ENCODE measurements around the gene ANKS1B.
"Not testable (repeated sequence)": the region's sequence is repeated elsewhere in the genome, so short reads cannot be mapped to it uniquely, and the experiment has no call there.

Gene ANKS1B

GRCh38 chr12:99265648-99266047, 719.1 kb downstream of the ANKS1B start:
- DNase-seq (ENCODE audit: low spot score): no peak

GRCh38 chr12:99261256-99261655, 723.5 kb downstream of the ANKS1B start:
- no peak for DNase-seq (ENCODE audit: low spot score)

- no peak for DNase-seq (ENCODE audit: low spot score)
These were observed 724.2 kb downstream of the ANKS1B start for GRCh38 chr12:99260456-99260996.

- DNase-seq (ENCODE audit: low spot score): no peak
These were observed 725.4 kb downstream of the ANKS1B start for GRCh38 chr12:99259040-99259934.

- DNase-seq (ENCODE audit: low spot score): no peak
These were observed 727.1 kb downstream of the ANKS1B start for GRCh38 chr12:99257672-99258071.

- no peak for DNase-seq (ENCODE audit: low spot score)
These were observed 731.7 kb downstream of the ANKS1B start for GRCh38 chr12:99253068-99253467.

- DNase-seq (ENCODE audit: low spot score): no peak
These were observed 734.6 kb downstream of the ANKS1B start for GRCh38 chr12:99250091-99250490.

GRCh38 chr12:99249543-99249942, 735.2 kb downstream of the ANKS1B start:
- DNase-seq (ENCODE audit: low spot score): no peak

- not testable (repeated sequence) for DNase-seq (ENCODE audit: low spot score)
These were observed 746.7 kb downstream of the ANKS1B start for GRCh38 chr12:99237907-99238538.

GRCh38 chr12:99235381-99235780, 749.4 kb downstream of the ANKS1B start:
- no peak for DNase-seq (ENCODE audit: low spot score)

GRCh38 chr12:99234702-99235101, 750.0 kb downstream of the ANKS1B start:
- DNase-seq (ENCODE audit: low spot score): no peak

GRCh38 chr12:99232324-99232723, 752.4 kb downstream of the ANKS1B start:
- no peak for DNase-seq (ENCODE audit: low spot score)

GRCh38 chr12:99231031-99231430, 753.7 kb downstream of the ANKS1B start:
- DNase-seq (ENCODE audit: low spot score): no peak

- DNase-seq (ENCODE audit: low spot score): no peak
These were observed 760.5 kb downstream of the ANKS1B start for GRCh38 chr12:99224237-99224636.

GRCh38 chr12:99223579-99223978, 761.2 kb downstream of the ANKS1B start:
- no peak for DNase-seq (ENCODE audit: low spot score)

- DNase-seq (ENCODE audit: low spot score): no peak
These were observed 771.7 kb downstream of the ANKS1B start for GRCh38 chr12:99213047-99213446.

GRCh38 chr12:99212275-99212674, 772.5 kb downstream of the ANKS1B start:
- no peak for DNase-seq (ENCODE audit: low spot score)

- DNase-seq (ENCODE audit: low spot score): no peak
These were observed 779.6 kb downstream of the ANKS1B start for GRCh38 chr12:99205111-99205510.

- no peak for DNase-seq (ENCODE audit: low spot score)
These were observed 782.7 kb downstream of the ANKS1B start for GRCh38 chr12:99201906-99202645.

- no peak for DNase-seq (ENCODE audit: low spot score)
These were observed 783.9 kb downstream of the ANKS1B start for GRCh38 chr12:99200711-99201384.

- DNase-seq (ENCODE audit: low spot score): no peak
These were observed 789.3 kb downstream of the ANKS1B start for GRCh38 chr12:99195474-99195873.

GRCh38 chr12:99192489-99192888, 792.2 kb downstream of the ANKS1B start:
- no peak for DNase-seq (ENCODE audit: low spot score)
